OCI-LY3 (cell line): ENCODE measurements around the gene NTRK1.

Experiments
- H2AFZ ChIP-seq: fragments of 200-600, 300-600 bp; shearing (Covaris generic); 2 replicates; pipeline ENCODE4 v1.6.0; 2014; ENCODE audit warnings: antibody characterized with exemption, low read depth, low read length
- H3K27ac ChIP-seq: fragments of 200-600, 300-600 bp; sonication (generic); 2 replicates; pipeline ENCODE4 v1.5.1; 2014; ENCODE audit warnings: mild to moderate bottlenecking, low read length, moderate library complexity, mixed read lengths
- H3K27me3 ChIP-seq: fragments of 200-600, 300-600 bp; sonication (generic); 2 replicates; pipeline ENCODE4 v1.6.1; 2014; ENCODE audit warnings: low read depth, low read length, mixed read lengths
- H3K36me3 ChIP-seq: fragments of 200-600, 300-600 bp; sonication (generic); replicated peaks from 2 replicates; pipeline ENCODE3; 2014; ENCODE audit warnings: low read depth, low read length, mixed read lengths
- H3K4me1 ChIP-seq: fragments of 300-600, 200-600 bp; sonication (generic); 2 replicates; pipeline ENCODE4 v1.6.1; 2014; ENCODE audit warnings: low read length, mixed read lengths
- H3K4me2 ChIP-seq: fragments of 200-600, 300-600 bp; sonication (generic); 2 replicates; pipeline ENCODE4 v1.6.1; 2014; ENCODE audit warnings: low read length, mixed read lengths
- H3K4me3 ChIP-seq: fragments of 300-600, 200-600 bp; sonication (generic); 2 replicates; pipeline ENCODE4 v1.5.1; 2014; ENCODE audit warnings: antibody characterized with exemption, mild to moderate bottlenecking, low read length, moderate library complexity
- H3K79me2 ChIP-seq: fragments of 300-600, 200-600 bp; shearing (Covaris generic); 2 replicates; pipeline ENCODE4 v1.6.1; 2014; ENCODE audit warnings: mild to moderate bottlenecking, low read length, mixed read lengths
- H3K9ac ChIP-seq: fragments of 300-600, 200-600 bp; shearing (Covaris generic); 2 replicates; pipeline ENCODE4 v1.6.0; 2014; ENCODE audit warnings: mild to moderate bottlenecking, low read length, moderate library complexity
- H3K9me3 ChIP-seq: fragments of 200-600, 300-600 bp; shearing (Covaris generic); 2 replicates; pipeline ENCODE4 v1.6.1; 2014; ENCODE audit warnings: low read length, mixed read lengths; ENCODE audit not compliant: insufficient read depth
- H4K20me1 ChIP-seq: fragments of 200-600, 300-600 bp; sonication (generic); 2 replicates; pipeline ENCODE4 v1.6.1; 2016; ENCODE audit warnings: low read length, mixed read lengths; ENCODE audit not compliant: insufficient read depth
- EZH2phosphoT487 ChIP-seq: fragments of 200-600 bp; shearing (Covaris generic); IDR thresholded peaks from 2 replicates; pipeline ENCODE4 v1.6.1; 2018; ENCODE audit warnings: antibody characterized with exemption, mixed run types, low read depth
- TF ChIP-seq, protein P1 (sequence below): fragments of 200-600, 300-600 bp; sonication (generic); IDR thresholded peaks from 2 replicates; pipeline ENCODE4 v1.5.1; 2014; ENCODE audit warnings: antibody characterized with exemption, low read length, low read depth

Gene NTRK1

DNA sequence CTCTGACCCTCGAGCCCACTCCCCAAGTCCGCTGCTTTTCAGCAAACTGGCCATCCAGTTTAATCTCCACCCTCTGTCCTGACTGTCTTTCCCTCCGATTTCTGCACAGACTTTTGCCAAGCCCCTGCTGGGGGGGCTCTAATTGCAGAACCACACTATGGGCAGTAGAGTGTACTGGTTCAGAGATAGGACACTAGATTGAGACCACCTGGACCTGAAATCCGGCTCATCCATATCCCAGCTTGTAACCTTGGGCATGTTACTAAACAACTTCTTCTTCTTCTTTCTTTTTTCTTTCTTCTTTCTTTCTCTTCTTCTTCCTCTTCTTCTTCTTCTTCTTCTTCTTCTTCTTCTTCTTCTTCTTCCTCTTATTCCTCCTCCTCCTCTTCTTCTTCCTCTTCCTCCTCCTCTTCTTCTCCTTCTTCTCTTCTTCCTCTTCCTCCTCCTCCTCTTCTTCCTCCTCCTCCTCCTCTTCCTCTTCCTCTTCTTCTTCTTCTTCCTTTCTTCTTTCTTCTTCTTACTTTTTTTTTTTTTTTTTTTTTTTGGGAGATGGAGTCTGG is 67.5 kb downstream of the NTRK1 start:
- no peak overlapping the region for H3K4me3 ChIP-seq
- no peaks in the 10 kb centered on the region for H3K36me3 ChIP-seq
- H3K27ac ChIP-seq = no peak overlapping the region
- peaks cover 22% of the 10 kb centered on the region for H3K27me3 ChIP-seq
- H4K20me1 ChIP-seq = no peaks in the 10 kb centered on the region
- no peak overlapping the region for H3K9ac ChIP-seq
- no peak overlapping the region for H2AFZ ChIP-seq
- no peak overlapping the region for H3K4me2 ChIP-seq
- no peaks in the 10 kb centered on the region for H3K79me2 ChIP-seq
- no peaks in the 10 kb centered on the region for H3K9me3 ChIP-seq
- TF ChIP-seq EZH2phosphoT487 = no peak
- TF ChIP-seq, protein P1, sequence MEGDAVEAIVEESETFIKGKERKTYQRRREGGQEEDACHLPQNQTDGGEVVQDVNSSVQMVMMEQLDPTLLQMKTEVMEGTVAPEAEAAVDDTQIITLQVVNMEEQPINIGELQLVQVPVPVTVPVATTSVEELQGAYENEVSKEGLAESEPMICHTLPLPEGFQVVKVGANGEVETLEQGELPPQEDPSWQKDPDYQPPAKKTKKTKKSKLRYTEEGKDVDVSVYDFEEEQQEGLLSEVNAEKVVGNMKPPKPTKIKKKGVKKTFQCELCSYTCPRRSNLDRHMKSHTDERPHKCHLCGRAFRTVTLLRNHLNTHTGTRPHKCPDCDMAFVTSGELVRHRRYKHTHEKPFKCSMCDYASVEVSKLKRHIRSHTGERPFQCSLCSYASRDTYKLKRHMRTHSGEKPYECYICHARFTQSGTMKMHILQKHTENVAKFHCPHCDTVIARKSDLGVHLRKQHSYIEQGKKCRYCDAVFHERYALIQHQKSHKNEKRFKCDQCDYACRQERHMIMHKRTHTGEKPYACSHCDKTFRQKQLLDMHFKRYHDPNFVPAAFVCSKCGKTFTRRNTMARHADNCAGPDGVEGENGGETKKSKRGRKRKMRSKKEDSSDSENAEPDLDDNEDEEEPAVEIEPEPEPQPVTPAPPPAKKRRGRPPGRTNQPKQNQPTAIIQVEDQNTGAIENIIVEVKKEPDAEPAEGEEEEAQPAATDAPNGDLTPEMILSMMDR = no peak
- H3K4me1 ChIP-seq = no peaks in the 10 kb centered on the region

DNA sequence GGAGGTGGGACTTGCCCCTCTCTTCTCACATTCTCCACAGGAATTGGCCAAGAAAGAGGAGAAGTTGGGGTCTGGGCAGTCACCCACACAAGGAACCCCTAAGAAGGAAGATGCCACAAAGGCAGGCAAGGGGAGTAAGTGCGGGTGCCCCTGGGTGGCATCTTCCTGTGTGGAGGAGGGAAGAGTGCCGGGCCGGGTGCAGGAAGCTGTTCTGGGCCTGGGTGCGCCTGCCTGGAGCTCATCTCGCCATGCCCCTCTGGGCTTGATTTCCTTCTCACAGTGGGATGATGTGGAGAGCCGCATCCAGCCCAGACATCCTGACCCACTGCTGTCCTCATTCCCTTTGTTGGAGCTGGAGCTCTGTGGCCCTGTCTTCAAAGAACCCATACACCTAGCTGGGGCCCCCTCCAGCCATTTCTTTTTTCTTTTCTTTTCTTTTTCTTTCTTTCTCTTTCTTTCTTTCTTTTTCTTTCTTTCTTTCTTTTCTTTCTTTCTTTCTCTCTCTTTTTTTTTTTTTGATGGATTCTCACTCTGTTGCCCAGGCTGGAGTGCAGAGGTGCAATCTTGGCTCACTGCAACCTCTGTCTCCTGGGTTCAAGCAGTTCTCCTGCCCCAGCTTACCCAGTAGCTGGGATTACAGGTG is 69.1 kb downstream of the NTRK1 start:
- no peak for TF ChIP-seq EZH2phosphoT487
- TF ChIP-seq, protein P1 = no peak
- Histone ChIP-seq H4K20me1 (no peaks in the 10 kb centered on the region), H3K27ac (no peak overlapping the region), H3K79me2 (no peaks in the 10 kb centered on the region), H3K4me3 (no peak overlapping the region), H3K4me1 (no peaks in the 10 kb centered on the region), H3K4me2 (no peak overlapping the region), H3K27me3 (peaks cover 18% of the 10 kb centered on the region), H3K36me3 (no peaks in the 10 kb centered on the region), H3K9ac (no peak overlapping the region), H3K9me3 (no peaks in the 10 kb centered on the region), H2AFZ (no peak overlapping the region)

DNA sequence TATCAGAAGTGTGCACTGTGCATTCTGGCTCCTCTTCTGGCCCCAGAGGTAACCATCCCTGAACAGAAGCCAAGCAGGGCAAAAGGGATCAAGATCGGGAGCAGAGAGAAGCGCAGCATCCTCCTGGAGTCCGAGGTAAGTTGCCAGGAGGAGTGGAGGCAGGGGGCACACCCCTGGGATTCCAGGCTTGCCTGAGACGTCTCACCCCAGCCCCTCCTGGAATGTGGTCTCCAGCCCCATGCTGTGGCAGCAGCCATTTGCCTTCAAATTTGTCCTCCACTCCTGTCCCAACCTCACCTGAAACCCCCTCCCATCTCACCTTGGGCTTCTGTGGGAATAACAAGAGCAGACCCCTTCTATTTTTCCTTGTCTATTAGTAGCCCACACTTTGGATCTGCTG is 69.8 kb downstream of the NTRK1 start:
- Histone ChIP-seq H2AFZ (no peak overlapping the region), H3K4me3 (no peak overlapping the region), H3K4me1 (no peaks in the 10 kb centered on the region), H3K27me3 (peaks cover 18% of the 10 kb centered on the region), H3K79me2 (no peaks in the 10 kb centered on the region), H3K36me3 (no peaks in the 10 kb centered on the region), H3K9ac (no peak overlapping the region), H3K9me3 (no peaks in the 10 kb centered on the region), H3K27ac (no peak overlapping the region), H3K4me2 (no peak overlapping the region), H4K20me1 (no peaks in the 10 kb centered on the region)
- TF ChIP-seq, protein P1 = no peak
- no peak for TF ChIP-seq EZH2phosphoT487
